K562 (cell line): ENCODE results near the gene SH3D19. TPM values are rescaled to one million over a fixed set of nuclear protein-coding genes. Genes with fewer than 3 reads are reported as not detected.

ENCODE experiments used
- GATA2 ChIP-seq: sonication (generic); formaldehyde crosslinking; IDR thresholded peaks from 2 replicates; pipeline ENCODE4 v1.4.0; 2020; ENCODE audit warnings: mild to moderate bottlenecking, missing genetic modification reagents
- NFATC3 ChIP-seq: fragments of 450-650 bp; IDR thresholded peaks from 2 replicates; pipeline ENCODE4 v1.6.1; 2017; ENCODE audit warnings: mild to moderate bottlenecking
- SETDB1 ChIP-seq: IDR thresholded peaks from one replicate; pipeline ENCODE4 v1.6.1; 2012; ENCODE audit warnings: low read length, control low read depth, inconsistent platforms
- SMAD3 ChIP-seq: fragments of 450-650 bp; formaldehyde crosslinking; conservative IDR thresholded peaks from 2 replicates; pipeline ENCODE4 v1.4.0; 2020; ENCODE audit warnings: mild to moderate bottlenecking
- SMARCA4 ChIP-seq: fragments of 450-650 bp; IDR thresholded peaks from 2 replicates; pipeline ENCODE4 v1.6.1; 2016
- TAF1 ChIP-seq: IDR thresholded peaks from 2 replicates; pipeline ENCODE4 v1.6.1; 2011; ENCODE audit warnings: mild to moderate bottlenecking, low read length, moderate library complexity; ENCODE audit not compliant: insufficient read depth, control insufficient read depth, severe bottlenecking; ENCODE audit errors: extremely low read depth
- ZNF23 ChIP-seq: fragments of 250-450 bp; sonication (Bioruptor Pico); IDR thresholded peaks from 2 replicates; pipeline ENCODE4 v1.4.0; 2020; ENCODE audit warnings: mild to moderate bottlenecking
- ZNF583 ChIP-seq: fragments of 250-450 bp; sonication (Bioruptor Pico); IDR thresholded peaks from 2 replicates; pipeline ENCODE4 v1.4.0; 2020
- ZNF668 ChIP-seq: fragments of 250-450 bp; sonication (Bioruptor Pico); IDR thresholded peaks from 2 replicates; pipeline ENCODE4 v1.8.0; 2022; ENCODE audit warnings: mild to moderate bottlenecking, inconsistent platforms
- ZNF75A ChIP-seq: fragments of 450-650 bp; formaldehyde crosslinking; IDR thresholded peaks from 2 replicates; pipeline ENCODE4 v1.4.0; 2020; ENCODE audit warnings: mild to moderate bottlenecking
- polyA plus RNA-seq, 8 experiments: library from polyadenylated mRNA; depleted of rRNA in 4 of 8; stranded (reverse) in 5 of 8; unstranded in 3 of 8; fragments of >200 nt; fragmentation: Nextera tagmentation in 2 of 8; fragmentation: Illumina TruSeq in 1 of 8; extraction: Ambion mirVana in 2 of 8; extraction: Trizol in 1 of 8; gene quantifications; 2 replicates each; pipeline versions ENCODE4 v1.2.1 to v1.2.3, GENCODE V29; 2011 to 2014; ENCODE audit warnings: inconsistent platforms in 1 of 8, missing spikeins in 1 of 8
- total RNA-seq, 7 experiments: library from RNA; depleted of rRNA in 6 of 7; stranded (reverse); fragments of >200 nt in 6 of 7; fragmentation: Illumina TruSeq in 2 of 7; extraction: Trizol in 2 of 7; gene quantifications; 2 replicates each; pipeline versions ENCODE4 v1.2.1 to v1.2.3, GENCODE V29; 2011 to 2021; ENCODE audit warnings: low replicate concordance in 1 of 7
- TF ChIP-seq, protein P1 (sequence below): fragments of 450-650 bp; conservative IDR thresholded peaks from 2 replicates; pipeline ENCODE4 v1.6.1; 2016; ENCODE audit warnings: missing genetic modification characterization, low read depth, mild to moderate bottlenecking, control low read depth, missing compliant biosample characterization
- TF ChIP-seq, protein P2 (sequence below): fragments of 450-650 bp; formaldehyde crosslinking; IDR thresholded peaks from 2 replicates; pipeline ENCODE4 v1.4.0; 2022; ENCODE audit warnings: missing genetic modification characterization
- TF ChIP-seq, protein P3 (sequence below): fragments of 250-450 bp; sonication (Bioruptor Pico); IDR thresholded peaks from 2 replicates; pipeline ENCODE4 v1.8.0; 2022; ENCODE audit warnings: moderate library complexity, mild to moderate bottlenecking, inconsistent platforms
- TF ChIP-seq, protein P4 (sequence below), 2 experiments: fragments of 450-650 bp; formaldehyde crosslinking in 1 of 2; IDR thresholded peaks; 2 replicates each; pipeline versions ENCODE4 v1.4.0 to v1.6.1; 2014 to 2020; ENCODE audit warnings: mild to moderate bottlenecking in 2 of 2, borderline replicate concordance in 1 of 2, low read depth in 1 of 2

The SH3D19 gene
- total and polyA plus RNA-seq, 9 of the 15 experiments (the other 6 are each of a cell fraction or from before 2014, with no cell fraction given) = 0.42 to 2.2 (median 1.1) TPM; not detected in 6

DNA sequence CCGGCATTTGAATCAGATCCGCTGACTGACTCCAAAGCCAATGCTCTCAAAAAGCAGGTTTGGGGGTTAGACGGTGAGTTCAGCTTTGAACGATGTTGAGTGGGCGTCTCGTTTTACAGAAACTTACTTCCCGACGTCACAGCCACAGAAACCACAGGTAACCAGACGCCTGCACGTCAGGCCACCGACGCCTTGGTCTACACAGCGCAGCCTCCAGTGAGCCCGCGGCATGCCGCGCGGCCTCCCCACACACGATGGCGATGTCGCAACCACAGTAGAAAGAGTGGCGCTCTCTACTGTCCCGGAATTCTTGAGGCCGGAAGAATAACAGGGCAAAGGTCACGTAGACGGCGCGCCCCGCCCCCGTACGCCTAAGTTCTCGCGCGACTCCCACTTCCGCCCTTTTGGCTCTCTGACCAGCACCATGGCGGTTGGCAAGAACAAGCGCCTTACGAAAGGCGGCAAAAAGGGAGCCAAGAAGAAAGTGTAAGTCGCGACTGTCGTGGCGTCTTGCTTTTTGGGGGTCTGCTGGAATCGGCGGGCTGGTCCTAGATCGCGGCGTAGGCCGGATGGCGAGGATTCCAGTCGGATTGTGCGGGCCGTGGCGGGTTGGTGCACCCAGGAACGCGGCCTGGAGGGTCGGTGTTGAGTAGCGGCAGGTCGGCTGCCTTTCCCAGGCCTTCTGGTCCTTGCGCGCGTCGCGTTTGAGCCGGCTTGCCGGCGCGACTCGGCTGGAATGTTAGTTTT is 226.0 kb downstream of the SH3D19 start, which contains the start of gene RPS3A (continued):
- TF ChIP-seq, protein P1, sequence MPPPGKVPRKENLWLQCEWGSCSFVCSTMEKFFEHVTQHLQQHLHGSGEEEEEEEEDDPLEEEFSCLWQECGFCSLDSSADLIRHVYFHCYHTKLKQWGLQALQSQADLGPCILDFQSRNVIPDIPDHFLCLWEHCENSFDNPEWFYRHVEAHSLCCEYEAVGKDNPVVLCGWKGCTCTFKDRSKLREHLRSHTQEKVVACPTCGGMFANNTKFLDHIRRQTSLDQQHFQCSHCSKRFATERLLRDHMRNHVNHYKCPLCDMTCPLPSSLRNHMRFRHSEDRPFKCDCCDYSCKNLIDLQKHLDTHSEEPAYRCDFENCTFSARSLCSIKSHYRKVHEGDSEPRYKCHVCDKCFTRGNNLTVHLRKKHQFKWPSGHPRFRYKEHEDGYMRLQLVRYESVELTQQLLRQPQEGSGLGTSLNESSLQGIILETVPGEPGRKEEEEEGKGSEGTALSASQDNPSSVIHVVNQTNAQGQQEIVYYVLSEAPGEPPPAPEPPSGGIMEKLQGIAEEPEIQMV = no peak
- TF ChIP-seq SMARCA4 (no peak), TAF1 (peak; percentile 99), ZNF23 (CRISPR knock-in tag) (no peak), GATA2 (CRISPR knock-in tag) (no peak), NFATC3 (peak; percentile 72), SMAD3 (no peak), SETDB1 (peak; percentile 53), ZNF668 (CRISPR knock-in tag) (no peak), ZNF583 (CRISPR knock-in tag) (no peak), ZNF75A (CRISPR knock-in tag) (no peak)
- TF ChIP-seq, protein P2, sequence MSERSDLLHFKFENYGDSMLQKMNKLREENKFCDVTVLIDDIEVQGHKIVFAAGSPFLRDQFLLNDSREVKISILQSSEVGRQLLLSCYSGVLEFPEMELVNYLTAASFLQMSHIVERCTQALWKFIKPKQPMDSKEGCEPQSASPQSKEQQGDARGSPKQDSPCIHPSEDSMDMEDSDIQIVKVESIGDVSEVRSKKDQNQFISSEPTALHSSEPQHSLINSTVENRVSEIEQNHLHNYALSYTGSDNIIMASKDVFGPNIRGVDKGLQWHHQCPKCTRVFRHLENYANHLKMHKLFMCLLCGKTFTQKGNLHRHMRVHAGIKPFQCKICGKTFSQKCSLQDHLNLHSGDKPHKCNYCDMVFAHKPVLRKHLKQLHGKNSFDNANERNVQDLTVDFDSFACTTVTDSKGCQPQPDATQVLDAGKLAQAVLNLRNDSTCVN (CRISPR knock-in tag) = no peak
- TF ChIP-seq, protein P3, sequence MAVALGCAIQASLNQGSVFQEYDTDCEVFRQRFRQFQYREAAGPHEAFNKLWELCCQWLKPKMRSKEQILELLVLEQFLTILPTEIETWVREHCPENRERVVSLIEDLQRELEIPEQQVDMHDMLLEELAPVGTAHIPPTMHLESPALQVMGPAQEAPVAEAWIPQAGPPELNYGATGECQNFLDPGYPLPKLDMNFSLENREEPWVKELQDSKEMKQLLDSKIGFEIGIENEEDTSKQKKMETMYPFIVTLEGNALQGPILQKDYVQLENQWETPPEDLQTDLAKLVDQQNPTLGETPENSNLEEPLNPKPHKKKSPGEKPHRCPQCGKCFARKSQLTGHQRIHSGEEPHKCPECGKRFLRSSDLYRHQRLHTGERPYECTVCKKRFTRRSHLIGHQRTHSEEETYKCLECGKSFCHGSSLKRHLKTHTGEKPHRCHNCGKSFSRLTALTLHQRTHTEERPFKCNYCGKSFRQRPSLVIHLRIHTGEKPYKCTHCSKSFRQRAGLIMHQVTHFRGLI (CRISPR knock-in tag) = no peak
- TF ChIP-seq, protein P4, sequence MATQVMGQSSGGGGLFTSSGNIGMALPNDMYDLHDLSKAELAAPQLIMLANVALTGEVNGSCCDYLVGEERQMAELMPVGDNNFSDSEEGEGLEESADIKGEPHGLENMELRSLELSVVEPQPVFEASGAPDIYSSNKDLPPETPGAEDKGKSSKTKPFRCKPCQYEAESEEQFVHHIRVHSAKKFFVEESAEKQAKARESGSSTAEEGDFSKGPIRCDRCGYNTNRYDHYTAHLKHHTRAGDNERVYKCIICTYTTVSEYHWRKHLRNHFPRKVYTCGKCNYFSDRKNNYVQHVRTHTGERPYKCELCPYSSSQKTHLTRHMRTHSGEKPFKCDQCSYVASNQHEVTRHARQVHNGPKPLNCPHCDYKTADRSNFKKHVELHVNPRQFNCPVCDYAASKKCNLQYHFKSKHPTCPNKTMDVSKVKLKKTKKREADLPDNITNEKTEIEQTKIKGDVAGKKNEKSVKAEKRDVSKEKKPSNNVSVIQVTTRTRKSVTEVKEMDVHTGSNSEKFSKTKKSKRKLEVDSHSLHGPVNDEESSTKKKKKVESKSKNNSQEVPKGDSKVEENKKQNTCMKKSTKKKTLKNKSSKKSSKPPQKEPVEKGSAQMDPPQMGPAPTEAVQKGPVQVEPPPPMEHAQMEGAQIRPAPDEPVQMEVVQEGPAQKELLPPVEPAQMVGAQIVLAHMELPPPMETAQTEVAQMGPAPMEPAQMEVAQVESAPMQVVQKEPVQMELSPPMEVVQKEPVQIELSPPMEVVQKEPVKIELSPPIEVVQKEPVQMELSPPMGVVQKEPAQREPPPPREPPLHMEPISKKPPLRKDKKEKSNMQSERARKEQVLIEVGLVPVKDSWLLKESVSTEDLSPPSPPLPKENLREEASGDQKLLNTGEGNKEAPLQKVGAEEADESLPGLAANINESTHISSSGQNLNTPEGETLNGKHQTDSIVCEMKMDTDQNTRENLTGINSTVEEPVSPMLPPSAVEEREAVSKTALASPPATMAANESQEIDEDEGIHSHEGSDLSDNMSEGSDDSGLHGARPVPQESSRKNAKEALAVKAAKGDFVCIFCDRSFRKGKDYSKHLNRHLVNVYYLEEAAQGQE (IDR thresholded peaks at IDR 0.05; ENCODE audit: borderline replicate concordance) = no peak; the same call in 1 of the 2 replicates
- TF ChIP-seq, protein P4 (CRISPR knock-in tag; IDR thresholded peaks at IDR 0.05; ENCODE audit: low read depth) = no peak
